ENCODE data around the gene CDKN1A.

The CDKN1A gene

DNA sequence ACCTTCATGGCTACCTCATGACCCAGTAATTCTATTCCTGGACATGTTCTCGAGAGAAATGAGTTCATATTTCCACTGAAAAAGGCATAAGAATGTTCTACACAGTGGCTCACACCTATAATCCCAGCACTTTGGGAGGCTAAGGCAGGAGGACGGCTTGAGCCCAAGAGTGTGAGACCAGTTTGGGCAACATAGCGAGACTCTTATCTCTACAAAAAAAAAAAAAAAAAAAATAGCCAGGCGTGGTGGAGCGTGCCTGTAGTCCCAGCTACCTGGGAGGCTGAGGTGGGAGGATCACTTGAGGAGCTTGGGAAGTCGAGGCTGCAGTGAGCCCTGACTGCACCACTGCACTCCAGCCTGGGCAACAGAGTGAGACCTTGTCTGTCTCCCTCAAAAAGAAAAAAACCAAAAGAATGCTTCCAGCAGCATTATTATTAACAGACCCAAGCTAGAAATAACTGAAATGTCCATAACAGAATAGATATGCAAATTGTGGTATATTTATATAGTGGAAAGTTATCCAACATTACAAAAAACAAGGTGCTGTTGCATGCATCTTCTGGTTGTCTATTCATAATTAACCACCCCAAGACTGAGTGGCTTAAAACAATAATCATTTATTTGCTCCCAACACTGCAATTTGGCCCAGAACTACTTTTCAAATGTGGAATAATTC lies 9.7 kb downstream of the CDKN1A start:
- in situ Hi-C loops (cut with HindIII; ENCODE audit: low pct_ligation_motif_present, low pct_unique_long_range_greater_than_20kb, low sequenced_read_pairs) = no loop called here
- peak; percentile 58 for DNase-seq

- no peak for DNase-seq
- in situ Hi-C loops (cut with HindIII; ENCODE audit: low pct_ligation_motif_present, low pct_unique_long_range_greater_than_20kb, low sequenced_read_pairs) = no loop called here
Measured at GRCh38 chr6:36688739-36689075, 10.2 kb downstream of the CDKN1A start.

DNA sequence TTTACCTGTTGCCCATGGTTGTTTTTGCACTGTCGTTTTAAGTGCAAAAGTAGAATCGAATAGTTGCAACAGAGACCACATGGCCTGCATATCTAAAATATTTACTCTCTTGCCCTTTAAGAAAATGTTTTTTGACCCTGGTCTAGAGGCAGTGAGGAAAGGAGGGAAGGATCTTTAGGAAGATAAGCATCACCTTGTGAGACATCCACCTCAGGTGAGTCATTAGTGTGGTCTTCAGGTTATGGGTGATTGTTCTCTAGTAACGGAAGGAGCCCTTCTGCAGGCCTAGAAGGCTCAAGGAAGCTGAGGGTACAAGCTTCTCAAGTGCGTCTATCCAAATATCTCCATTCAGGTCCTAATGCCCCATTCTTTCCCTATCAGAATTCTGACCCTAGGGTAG lies 12.5 kb downstream of the CDKN1A start:
- in situ Hi-C loops (cut with HindIII; ENCODE audit: low pct_ligation_motif_present, low pct_unique_long_range_greater_than_20kb, low sequenced_read_pairs) = no loop called here
- DNase-seq = no peak

DNA sequence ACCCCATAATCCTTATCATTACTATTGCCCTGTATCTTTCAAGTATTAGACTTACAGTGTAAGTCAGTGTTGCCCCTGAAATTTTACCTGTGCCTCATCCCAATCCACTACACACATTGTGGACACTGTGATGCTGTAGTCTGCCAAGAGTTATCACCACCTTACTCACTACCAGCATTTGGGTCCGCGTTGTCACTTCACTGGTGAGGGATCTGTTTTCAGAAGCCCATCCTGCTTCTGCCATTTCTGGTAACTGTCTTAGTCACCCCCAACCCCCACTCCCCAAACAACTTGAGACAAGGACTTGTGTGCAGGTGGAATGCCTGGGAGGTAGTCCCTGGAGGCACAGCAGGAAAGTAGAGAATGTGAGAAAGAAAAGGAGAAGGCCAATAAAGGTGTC lies 13.1 kb downstream of the CDKN1A start:
- in situ Hi-C loops (cut with HindIII; ENCODE audit: low pct_ligation_motif_present, low pct_unique_long_range_greater_than_20kb, low sequenced_read_pairs) = no loop called here
- DNase-seq = no peak

GRCh38 chr6:36692220-36692619 lies 13.7 kb downstream of the CDKN1A start:
- in situ Hi-C loops (cut with HindIII; ENCODE audit: low pct_ligation_motif_present, low pct_unique_long_range_greater_than_20kb, low sequenced_read_pairs) = no loop called here
- DNase-seq = no peak

DNA sequence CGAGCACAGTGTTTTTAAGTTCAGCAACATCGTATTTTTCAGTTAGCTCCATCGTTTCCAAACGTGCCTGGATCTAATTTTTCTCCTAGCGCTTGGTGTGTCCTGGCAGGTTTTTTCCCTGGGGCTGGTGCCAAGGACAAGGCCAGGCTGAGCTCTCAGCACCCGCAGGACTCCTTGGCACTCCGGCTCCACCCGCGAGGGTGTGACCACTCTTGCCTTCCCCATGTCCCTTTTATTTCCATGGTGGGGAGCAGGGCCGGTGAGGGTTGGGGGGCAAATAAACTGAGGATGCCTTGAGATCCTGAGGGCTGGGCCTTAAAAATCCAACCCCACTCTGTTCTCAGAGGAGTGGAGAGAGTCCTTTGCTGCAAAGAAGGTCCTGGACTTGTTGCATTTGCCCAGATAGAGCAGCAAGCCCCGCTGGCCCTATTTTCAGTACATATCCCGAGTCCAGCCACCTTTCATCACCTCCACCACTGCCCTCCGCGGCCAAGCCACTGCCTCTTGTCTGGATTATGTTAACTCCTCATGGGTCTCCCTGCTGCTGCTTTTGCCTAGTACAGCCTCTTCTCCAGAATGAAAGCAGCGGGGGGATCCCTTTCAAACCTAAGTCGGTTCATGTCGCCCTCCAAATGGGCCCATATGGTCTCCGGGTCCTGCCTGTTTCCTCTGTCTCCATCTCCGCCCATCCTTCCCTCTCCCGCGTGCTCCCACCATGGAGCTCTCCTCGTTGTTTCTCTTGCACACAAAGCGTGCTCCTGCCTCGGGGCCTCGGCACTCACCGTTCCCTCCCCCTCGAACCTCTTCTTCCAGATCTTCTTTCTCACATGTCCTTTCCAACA lies 14.6 kb downstream of the CDKN1A start:
- DNase-seq = no peak
- in situ Hi-C loops (cut with HindIII; ENCODE audit: low pct_ligation_motif_present, low pct_unique_long_range_greater_than_20kb, low sequenced_read_pairs) = no loop called here

DNA sequence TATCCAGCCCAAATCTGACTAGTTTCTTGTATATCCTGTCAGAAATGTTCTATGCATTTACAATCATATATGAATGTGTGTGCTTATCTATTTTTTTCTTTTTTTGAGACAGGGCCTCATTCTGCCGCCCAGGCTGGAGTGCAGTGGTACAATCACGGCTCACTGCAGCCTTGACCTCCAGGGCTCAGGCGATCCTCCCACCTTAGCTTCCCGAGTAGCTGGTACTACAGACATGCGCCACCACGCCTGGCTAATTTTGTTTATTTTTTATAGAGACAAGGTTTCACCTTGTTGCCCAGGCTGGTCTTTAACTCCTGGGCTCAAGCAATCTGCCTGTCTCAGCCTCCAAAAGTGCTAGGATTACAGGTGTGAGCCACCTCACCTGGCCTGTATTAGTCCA lies 16.1 kb downstream of the CDKN1A start:
- no peak for DNase-seq
- in situ Hi-C loops (cut with HindIII; ENCODE audit: low pct_ligation_motif_present, low pct_unique_long_range_greater_than_20kb, low sequenced_read_pairs) = no loop called here

- in situ Hi-C loops (cut with HindIII; ENCODE audit: low pct_ligation_motif_present, low pct_unique_long_range_greater_than_20kb, low sequenced_read_pairs) = no loop called here
- no peak for DNase-seq
Measured at GRCh38 chr6:36695414-36695813, 16.9 kb downstream of the CDKN1A start.

DNA sequence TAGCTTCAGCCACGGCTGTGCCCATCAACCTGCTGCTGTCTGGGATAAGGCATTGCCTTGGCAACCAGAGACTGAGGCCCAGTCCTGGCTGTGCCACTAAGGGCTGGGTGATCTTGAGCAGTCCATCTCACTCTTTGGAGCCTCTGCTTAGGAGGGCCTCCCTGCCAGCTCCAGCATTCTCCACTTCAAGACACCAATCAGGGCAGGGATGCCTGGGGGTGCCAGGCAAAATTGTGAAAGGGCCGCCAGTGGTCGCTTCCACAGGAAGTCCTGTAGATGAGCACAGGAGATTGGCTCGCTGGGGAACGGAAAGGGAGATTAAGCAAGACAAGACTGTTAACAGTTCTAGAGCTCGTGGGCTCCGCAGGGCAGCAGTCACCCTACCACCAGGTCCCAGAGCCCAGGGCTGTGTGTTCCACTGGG lies 19.0 kb downstream of the CDKN1A start, which contains the start of gene RAB44:
Gene RAB44 (plus strand): TSS at position 346 of the 423 bp plus-strand sequence. CDS start 6,410 bp downstream, outside the sequence.
- no peak for DNase-seq
- in situ Hi-C loops (cut with HindIII; ENCODE audit: low pct_ligation_motif_present, low pct_unique_long_range_greater_than_20kb, low sequenced_read_pairs) = no loop called here

DNA sequence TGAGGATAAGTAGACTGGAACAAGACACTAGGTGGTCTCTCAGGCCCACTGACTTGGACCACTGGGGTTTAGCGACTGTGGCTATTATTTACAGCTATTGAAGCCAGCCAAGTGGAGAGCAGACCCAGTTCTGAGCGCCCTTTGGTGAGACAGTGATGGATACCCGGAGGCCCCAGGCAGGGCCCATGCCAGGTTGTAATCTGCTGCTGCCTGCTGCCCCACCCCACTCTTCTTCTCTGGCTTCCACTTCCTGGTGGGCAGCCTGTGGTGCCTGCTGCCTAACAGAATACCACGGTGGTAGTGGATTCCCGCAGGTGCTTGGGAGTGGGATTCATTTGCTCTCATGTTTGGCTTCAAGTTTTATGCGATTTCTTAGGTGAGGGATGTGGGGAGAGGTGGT lies 19.7 kb downstream of the CDKN1A start:
- no peak for DNase-seq
- in situ Hi-C loops (cut with HindIII; ENCODE audit: low pct_ligation_motif_present, low pct_unique_long_range_greater_than_20kb, low sequenced_read_pairs) = no loop called here

DNA sequence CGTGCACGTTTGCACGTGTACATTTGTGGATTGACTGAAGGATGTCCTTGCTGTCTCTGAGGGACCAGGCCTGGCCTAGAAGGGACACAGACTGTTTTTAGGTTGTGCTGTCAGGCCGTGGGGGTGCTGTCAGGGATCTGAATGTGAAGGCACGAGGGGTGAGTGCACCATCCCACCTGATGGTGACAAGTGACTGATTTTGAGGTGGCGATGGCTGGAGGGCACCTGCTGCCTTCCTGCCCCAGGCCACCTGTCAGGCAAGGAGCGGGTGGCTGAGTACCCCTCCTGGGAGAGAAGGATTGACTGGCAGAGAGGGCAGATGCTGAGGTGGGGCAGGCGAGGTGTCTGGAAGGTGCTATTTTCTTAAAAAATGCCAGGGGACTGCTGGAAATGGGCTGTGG lies 20.4 kb downstream of the CDKN1A start:
- in situ Hi-C loops (cut with HindIII; ENCODE audit: low pct_ligation_motif_present, low pct_unique_long_range_greater_than_20kb, low sequenced_read_pairs) = no loop called here
- no peak for DNase-seq

GRCh38 chr6:36699348-36699747 lies 20.8 kb downstream of the CDKN1A start:
- in situ Hi-C loops (cut with HindIII; ENCODE audit: low pct_ligation_motif_present, low pct_unique_long_range_greater_than_20kb, low sequenced_read_pairs) = no loop called here
- DNase-seq = no peak

DNA sequence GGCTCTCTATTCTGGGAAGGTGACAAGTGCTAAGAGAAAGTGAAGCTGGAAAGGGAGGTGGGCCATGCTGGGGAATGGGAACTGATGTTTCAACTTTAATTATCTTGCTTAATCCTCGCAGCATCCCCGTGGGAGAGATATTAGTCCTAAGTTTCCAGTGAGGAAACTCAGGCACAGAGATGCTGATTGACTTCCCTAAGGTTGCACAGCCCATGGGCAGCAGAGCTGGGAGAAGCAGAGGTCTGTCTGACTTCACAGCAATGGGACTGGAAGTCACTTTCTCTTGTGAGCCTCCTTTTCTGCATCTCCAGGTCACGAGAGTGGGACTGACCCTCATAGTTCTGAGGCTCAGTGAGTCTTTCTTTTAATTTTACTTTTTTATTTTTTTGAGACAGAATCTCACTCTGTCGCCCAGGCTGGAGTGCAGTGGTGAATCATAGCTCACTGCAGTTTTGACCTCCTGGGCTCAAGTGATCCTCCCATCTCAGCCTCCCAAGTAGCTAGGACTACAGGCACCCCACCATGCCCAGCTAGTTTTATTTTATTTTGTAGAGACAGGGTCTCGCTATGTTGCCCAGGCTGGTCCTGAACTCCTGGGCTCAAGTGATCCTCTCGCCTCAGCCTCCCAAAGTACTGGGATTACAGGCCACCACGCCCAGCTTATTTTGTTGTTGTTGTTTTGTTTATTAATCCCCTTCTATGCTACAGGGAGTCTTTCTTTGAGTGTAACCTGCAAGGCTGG lies 21.7 kb downstream of the CDKN1A start:
- DNase-seq = no peak
- in situ Hi-C loops (cut with HindIII; ENCODE audit: low pct_ligation_motif_present, low pct_unique_long_range_greater_than_20kb, low sequenced_read_pairs) = loop anchor here (25.0 kb wide), 1 partner anchor 88 kb away; no protein-coding TSS in a partner anchor

GRCh38 chr6:36700831-36701230 lies 22.3 kb downstream of the CDKN1A start:
- in situ Hi-C loops (cut with HindIII; ENCODE audit: low pct_ligation_motif_present, low pct_unique_long_range_greater_than_20kb, low sequenced_read_pairs) = loop anchor here (25.0 kb wide), 1 partner anchor 89 kb away; no protein-coding TSS in a partner anchor
- DNase-seq = no peak

DNA sequence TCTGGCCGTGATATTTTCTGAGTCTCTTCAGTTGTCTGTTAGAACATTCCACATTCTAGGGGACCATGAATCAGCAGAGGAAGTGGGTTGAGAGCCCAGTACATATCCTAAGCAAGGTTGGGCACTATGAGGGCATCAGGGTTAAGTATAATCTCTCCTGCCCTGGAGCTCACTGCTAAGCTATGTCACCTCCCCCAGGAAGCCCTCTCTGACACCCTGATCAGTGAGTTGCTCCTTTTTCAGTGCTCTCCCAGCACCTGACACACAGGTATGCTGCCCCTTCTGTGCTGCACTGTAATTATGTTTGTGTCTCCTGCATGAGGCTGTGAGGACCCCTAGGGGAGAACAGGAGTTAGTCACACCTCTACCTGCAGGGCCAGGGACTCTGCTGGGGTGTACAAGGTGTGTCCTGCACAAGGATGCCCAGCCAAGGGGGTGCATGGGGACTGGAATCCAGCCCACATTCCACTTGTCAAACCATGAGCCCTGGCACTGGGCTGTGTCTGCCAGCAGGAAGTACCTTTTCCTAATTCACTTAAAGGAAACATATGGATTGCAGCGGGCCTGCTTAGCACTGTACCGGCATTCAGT lies 23.0 kb downstream of the CDKN1A start:
- DNase-seq = no peak
- in situ Hi-C loops (cut with HindIII; ENCODE audit: low pct_ligation_motif_present, low pct_unique_long_range_greater_than_20kb, low sequenced_read_pairs) = loop anchor here (25.0 kb wide), 1 partner anchor 89 kb away; no protein-coding TSS in a partner anchor

GRCh38 chr6:36702656-36703055 lies 24.1 kb downstream of the CDKN1A start:
- DNase-seq = no peak
- in situ Hi-C loops (cut with HindIII; ENCODE audit: low pct_ligation_motif_present, low pct_unique_long_range_greater_than_20kb, low sequenced_read_pairs) = loop anchor here (25.0 kb wide), 1 partner anchor 90 kb away; no protein-coding TSS in a partner anchor

GRCh38 chr6:36703081-36703606 lies 24.6 kb downstream of the CDKN1A start:
- in situ Hi-C loops (cut with HindIII; ENCODE audit: low pct_ligation_motif_present, low pct_unique_long_range_greater_than_20kb, low sequenced_read_pairs) = loop anchor here (25.0 kb wide), 1 partner anchor 91 kb away; no protein-coding TSS in a partner anchor
- DNase-seq = no peak

GRCh38 chr6:36703982-36704381 lies 25.5 kb downstream of the CDKN1A start:
- DNase-seq = no peak
- in situ Hi-C loops (cut with HindIII; ENCODE audit: low pct_ligation_motif_present, low pct_unique_long_range_greater_than_20kb, low sequenced_read_pairs) = loop anchor here (25.0 kb wide), 1 partner anchor 92 kb away; no protein-coding TSS in a partner anchor

All from ACHN (cell line).